HG03196 (cell line): Measurements from ENCODE around the gene SRSF1.
"Not testable (repeated sequence)": the region's sequence is repeated elsewhere in the genome, so short reads cannot be mapped to it uniquely, and the experiment has no call there.

Experiments
- ATAC-seq: cut with Tn5 transposase; IDR thresholded peaks from one replicate; pipeline ENCODE4 v1.9.1; 2021; ENCODE audit not compliant: unreplicated experiment

Gene SRSF1, protein sequence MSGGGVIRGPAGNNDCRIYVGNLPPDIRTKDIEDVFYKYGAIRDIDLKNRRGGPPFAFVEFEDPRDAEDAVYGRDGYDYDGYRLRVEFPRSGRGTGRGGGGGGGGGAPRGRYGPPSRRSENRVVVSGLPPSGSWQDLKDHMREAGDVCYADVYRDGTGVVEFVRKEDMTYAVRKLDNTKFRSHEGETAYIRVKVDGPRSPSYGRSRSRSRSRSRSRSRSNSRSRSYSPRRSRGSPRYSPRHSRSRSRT

DNA sequence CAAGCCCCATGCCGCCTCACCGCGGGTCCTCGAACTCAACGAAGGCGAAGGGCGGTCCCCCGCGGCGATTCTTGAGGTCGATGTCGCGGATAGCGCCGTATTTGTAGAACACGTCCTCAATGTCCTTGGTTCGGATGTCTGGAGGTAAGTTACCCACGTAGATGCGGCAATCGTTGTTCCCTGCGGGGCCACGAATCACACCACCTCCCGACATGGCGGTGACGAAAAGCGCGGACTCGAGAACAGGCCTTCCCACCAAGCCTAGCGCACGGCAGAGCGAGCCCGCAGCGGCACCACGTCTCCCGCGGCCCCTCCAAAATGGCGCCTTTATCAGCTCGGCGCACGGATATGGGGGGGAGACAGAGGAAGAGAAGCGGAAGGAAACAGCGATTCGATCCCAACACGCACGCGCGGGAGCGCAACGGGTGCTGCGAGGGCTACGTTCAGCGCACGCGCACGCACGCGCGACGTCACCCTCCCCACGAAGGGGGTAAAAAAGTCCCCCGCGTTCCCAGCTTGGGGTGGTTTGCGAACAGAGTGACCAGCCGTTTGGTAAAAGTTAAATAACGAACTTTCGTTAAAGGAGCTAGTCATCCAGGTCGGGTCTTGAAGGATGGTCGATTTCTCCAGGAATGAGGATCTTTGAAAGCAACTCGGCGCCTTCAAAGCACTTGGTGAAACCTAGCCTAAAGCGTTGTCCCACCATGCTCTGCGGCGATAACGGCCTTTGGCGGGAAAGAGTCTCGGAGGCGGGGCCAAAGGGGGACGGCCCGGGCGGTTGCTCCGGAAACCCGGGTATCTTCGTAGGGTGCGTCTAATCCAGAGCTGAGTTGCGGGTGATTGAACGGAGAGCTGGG, at the start of gene SRSF1:
Gene SRSF1 (minus strand): TSS at position 323 of the 857 bp plus-strand sequence. CDS start 109 bp downstream, at position 214.
- ATAC-seq: peak; percentile 91

DNA sequence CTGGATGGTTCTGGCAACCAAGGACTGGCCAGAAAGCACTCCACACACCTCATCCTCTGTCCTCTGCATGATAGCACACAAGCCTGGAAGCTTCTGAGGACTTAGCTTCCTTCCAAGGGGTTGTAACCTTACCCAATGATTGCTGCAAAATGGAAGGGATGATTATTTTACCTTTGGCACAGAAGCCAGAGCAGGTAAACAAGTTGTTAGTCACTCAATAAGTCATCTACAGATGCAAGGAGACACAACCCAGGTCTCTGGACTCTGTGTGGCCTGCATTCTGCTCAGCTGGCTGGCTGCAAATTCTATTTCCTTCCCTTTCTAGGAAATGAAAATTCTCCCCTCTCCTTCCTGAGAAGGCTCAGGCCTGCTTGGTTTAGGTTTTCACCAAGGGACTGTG, 49.4 kb upstream of the SRSF1 start:
- ATAC-seq: no peak

DNA sequence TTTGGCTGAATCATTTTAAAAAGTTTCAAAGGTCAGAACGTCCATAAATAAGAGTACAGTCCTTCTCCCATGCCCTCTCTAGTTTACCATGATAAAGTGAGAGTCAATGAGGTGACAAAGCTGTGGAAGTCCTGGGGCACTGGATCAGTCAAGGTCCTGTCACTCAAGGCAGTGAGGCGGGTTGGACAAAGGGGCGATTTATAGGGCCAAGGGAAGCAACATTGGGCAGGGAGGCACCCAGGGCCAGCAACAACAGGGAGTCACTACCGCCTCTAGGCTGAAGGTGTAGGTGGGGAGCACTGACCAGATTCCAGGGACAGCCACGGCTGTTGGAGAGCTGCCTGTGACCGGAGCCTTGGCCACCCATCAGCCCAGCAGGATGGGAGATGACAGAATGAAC, 47.6 kb upstream of the SRSF1 start:
- no peak for ATAC-seq

DNA sequence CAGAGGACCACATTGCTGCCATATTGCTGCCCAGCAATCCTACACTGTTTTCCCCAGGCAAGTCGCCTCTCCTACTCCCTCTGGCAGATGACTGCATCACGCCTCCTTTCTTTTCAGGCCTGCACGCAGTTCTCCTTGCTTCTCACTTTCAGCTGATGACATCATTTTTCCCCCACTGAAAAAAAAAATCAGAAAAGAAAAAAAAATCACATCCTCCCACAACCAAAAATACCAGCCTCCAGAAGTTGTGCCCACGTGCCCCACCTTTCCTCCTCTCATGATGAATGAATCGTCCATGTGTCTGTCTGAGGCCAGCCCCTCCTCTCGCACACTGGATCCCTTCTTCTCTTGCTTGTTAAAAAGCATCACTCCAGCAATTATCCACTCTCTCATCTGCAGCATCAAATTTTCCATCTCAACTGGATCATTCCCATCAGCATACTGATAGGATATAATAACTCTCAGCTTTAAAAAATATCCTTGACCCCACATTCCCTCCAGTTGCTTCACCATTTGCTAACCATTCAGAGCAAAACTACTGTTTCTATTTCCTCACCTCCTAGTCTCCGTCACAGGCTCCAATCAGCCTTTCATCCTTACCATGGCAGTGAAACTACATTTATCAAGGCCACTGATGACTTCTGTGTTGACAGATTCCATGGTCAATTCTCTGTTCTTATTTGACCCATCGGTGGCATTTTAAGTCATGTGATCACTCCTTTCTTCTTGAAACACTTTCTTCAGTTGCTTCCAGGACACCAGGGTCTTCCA, 46.1 kb upstream of the SRSF1 start:
- no peak for ATAC-seq

DNA sequence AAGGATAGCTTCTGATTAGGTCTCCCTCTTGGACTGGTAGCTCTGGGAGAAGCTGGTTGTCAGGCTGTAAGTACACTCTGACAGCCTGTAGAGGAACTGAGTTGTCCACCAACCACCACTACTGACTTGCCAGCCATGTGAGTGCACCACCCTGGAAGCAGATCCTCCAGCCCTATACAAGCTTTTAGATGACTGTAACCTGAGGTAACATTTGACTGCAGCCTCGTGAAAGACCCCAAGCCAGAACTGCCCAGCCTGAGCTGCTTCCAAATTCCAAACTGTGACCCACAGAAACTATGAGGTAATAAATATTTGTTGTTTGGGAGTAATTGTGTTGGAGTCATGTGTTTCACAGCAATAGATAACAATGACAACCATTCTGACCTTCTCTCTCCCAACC, 45.4 kb upstream of the SRSF1 start:
- ATAC-seq: no peak

DNA sequence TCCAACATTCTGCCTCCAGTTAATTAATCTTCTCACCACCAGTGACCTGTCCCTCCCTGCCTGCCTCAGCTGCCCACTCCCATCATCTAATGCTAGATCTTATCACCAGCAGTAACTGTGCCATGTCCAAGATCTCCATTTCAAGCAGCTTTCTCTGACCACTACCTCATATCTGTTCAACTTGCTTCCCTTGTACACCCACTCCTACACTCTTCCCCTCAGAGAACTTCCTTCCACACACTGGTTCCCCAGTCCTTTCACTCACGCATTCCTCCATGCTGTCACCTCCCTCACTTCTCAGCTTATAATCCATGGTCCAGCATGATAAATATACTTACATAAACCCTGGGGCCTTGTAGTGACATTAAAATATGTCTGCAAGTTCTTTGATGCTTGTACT, 44.4 kb upstream of the SRSF1 start:
- ATAC-seq: no peak

DNA sequence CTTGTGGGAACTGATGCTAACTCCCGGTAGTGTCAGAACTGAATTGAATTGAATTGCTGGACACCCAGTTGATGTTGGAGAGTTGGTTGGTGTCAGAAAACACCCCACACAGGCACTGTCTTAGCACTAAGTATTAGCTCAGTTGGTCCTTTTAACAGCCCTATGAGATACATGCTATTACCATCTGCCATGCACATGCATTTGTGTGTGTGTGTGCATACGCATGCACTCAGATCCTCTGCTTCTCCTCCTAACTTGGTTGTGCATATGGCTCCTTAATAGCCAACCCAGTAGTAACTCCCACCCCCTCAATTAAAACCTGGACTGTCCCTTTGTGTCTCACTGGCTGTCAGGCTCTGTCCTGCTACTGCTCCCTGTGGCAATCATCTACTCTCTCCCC, 43.9 kb upstream of the SRSF1 start:
- no peak for ATAC-seq

DNA sequence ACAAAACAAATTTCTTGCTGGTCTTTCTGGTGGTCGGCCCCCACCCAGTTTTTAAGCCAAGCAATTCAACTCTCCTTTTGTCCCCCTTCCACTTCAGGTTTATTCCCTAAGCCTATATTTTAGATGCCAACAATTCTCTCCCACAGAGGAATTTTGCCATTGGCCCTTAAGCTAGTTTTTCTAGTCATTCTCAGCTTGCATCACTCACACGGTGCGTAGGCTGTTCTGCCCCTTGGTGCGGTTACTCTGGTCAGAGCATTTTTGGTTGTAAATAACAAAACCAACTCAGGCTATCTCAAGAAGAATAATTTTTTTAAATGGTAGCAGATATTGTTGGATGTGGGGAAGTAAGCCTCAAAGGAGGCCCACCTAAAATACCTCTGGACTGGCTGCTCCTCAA, 42.5 kb upstream of the SRSF1 start:
- no peak for ATAC-seq

DNA sequence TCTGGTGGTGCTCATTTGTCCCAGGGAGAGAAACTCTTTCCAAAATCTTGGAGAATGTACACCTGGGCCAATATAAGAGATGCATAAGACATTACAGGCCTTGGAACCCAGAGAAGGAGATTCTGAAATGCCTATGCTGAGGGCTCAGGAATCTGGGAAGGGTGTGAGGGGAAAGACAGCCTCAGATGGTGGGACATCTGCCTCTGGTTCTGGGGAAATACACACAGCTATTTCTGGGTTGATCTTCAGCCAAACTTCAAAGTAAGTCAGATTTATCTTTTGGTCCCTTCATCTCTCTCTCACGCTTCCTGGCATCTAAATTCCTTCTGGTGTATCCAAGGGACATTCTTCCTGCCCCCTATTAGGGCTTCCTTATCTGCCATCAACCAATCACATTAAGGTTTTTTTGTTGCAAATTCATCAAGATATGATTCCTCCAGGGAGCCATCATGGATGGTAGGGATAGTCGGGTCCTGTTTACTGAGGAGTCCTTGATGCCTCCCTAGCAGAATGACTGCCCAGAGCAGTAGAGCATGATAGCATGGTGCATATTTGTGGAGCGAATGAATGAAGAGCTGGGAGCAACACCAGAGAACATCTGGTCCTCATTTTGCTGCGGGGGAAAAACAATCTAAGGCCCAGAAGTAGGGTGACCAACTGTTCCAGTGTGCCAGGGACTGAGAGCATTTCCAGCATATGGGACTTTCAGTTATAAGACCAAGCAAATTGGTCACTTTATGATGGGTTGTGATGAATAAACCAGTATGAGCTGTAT, 40.5 kb upstream of the SRSF1 start:
- no peak for ATAC-seq

DNA sequence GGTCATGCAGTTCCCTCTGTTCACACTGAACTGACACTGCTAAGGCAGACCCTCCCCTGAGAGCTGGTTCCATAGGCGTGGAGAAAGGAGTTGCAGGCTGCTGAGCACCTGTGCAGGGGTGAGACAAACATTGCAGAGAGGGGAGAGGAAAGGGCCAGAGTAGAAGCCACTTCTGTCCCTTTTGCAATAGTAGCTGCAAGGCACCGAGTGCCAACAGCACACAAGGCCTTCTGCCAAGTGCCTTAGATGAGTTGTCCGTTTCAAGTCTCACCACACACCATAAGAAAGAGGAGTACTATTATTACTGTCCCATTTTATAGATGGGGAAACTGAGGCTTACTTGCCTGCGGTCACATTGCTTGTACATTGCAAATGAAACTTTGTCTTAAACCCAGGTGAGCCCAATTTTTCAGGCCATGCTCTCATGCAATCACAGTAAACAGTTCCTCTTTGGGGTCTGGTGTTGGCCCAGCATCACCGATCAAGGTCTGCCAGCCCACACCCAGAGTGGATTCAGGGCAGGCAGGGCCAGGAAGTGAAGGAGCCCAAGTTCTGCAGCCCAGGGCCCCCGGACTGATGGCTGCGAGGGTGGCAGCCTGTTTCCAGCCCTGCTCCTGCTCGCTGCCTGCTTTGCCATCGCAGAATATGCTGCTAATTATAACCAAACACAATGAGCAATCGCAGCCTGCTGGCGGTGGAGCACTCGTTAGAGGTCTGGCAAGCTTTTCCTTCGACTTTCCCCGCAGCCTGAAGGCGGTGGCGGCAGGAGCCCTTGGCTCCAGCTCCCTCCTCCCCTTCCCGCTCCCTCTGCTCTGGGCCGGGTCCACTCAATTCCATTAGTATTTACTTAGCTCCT, 39.4 kb upstream of the SRSF1 start:
- ATAC-seq: no peak

DNA sequence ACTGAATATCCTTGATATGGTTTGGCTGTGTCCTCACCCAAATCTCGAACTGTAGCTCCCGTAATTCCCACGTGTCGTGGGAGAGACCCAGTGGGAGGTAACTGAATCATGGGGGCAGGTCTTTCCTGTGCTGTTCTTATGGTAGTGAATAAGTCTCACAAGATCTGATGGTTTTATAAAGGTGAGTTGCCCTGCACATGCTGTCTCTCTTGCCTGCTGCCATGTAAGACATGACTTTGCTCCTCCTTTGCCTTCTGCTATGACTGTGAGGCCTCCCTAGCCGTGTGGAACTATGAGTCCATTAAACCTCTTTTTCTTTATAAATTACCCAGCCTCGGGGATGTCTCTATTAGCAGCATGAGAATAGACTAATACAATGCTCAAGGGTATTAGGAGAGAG, 37.2 kb upstream of the SRSF1 start:
- not testable (repeated sequence) for ATAC-seq

DNA sequence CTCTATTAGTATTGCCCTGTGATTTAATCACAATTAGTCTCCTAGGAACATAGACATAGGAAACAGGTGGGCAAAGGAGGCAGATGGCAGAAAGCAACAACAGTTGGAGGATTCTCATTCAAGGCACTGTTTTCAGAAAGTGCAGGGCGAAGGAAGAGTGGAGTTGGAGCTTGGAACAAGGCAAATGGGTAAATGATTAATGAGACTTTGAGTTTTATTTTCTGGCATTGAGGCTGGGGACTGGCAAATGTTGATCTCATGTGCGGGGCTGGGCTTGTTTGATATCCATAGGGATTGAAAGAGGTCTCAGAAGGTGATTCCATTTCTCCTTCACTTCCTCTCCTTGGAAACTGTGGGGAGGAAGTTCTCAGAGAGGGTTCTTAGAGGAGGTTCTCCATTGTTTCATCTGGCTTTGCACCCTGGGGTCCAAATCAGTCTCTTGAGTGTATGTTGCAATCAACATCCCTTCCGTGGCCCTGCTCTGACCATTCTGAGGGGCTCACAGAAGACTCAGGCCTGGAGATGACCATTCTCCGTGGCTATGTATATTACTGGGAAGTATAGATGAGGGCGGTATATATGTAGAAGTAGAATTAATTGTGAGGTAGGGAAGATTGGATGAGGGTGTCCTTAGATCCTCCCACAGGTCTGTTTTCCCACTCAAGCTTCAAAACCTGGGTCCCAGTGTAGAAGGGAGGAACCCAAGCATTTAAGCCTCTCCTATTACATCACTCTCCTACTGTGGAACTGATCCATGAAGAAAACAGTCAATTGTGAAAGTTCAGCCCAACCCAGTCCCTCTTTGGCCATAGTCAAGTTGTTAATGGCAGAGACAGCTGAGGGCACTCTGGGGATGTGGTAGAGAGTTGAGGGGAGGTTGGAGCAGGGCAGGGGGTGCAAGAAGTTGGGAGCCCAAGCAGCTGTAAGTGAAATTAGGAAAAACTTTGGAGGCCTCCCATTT, 36.5 kb upstream of the SRSF1 start:
- ATAC-seq: no peak

DNA sequence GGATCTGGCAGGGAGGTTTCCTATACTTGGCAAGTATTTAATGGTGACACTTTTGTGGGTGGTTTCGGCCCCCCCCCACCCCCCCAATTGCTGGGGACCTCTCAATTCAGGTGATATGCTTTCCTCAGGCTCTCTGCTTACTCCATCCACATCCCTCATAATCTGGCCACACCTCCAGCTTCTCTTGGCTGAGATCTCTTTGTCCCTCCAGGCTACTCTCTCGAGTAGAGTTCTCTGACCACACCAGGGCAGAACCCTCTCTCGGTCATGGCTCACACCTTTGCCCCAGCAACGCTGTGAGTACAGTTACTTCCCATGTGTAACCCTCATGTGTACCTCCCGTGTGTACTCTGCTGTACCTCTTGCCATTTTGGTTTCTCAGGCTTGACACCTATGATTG, 34.1 kb upstream of the SRSF1 start:
- no peak for ATAC-seq

DNA sequence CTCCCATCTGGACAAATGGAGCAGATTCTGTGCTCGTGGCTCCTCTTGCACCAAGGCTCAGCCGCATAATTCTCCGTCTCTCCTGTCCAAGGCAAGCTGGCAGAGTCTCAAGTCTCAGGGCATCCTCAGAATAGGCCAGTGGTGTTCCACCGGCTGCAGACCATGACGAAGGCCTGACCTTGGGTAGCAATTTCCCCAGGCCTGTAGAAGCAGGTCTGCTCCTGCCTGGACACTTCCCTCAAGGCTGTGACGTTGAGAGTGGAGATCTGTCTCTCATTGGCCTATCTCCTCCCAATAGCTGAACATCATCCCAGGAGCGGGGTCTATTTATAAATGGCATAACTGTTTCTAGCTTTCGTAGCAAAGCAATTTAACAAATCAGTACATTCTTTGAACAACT, 33.3 kb upstream of the SRSF1 start:
- ATAC-seq: no peak

DNA sequence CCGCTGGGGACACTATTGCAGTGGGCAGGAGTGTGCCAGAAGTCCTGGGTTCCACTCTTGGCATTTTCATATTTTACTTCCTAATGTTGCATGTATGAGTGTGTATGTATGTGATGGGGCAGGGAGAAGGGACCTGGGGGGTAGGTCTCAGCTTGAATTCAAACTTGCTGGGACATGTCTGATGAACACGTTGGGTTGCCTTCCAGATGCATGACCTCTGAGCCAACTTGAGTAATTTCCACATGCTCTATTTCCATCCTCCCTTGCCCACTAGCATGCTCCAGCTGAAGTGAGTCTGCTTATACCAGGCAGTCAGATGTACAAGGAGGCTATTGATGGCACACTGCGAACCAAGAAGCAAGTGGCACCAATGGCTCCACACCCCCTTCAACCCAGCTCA, 32.9 kb upstream of the SRSF1 start:
- ATAC-seq: no peak

DNA sequence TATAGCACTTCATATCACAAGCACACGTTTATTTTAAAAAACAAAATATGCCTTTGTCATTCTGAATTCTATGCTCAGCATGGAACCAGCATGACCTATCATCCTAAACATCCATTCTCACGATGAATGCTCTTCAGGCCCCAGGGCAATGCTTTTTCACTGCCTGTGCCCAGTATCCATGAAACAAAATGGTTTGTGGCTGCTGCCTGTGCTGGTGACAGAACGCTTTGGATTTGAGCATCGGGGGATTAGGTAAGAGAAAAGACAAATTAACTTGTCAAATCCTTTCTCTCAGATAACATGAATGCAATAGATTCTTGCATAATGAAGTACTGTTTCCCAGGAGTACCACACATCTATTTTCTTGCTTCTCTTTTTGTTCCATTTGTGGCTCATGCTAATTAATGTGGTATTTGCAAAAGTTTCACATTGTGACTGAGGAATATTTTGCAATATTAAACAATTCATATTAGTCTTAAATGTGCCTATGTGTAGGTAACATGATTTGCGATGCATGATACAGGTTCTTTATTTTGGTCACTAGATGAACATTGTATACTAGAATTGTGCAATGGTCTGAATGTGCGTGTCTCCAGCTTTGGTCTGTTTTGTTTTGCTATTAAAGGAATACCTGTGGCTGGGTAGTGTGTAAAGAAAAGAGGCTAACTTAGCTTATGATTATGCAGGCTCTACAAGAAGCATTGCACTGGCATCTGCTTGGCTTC, 25.8 kb upstream of the SRSF1 start:
- no peak for ATAC-seq

DNA sequence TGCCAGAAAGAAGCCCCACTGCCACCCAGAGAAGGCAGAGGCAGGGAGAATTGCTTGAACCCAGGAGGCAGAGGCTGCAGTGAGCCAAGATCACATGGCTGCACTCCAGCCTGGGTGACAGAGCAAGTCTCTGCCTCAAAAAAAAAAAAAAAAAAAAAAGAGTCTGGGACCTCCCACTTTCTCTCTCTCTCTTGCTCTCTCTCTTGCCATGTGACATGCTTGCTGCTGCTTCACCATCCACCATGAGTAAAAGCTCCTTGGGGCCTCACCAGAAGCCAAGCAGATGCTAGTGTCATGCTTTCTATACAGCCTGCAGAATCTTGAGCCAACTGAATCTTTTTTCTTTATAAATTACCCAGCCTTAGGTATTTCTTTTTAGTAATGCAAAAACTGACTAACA, 21.5 kb upstream of the SRSF1 start:
- ATAC-seq: no peak

DNA sequence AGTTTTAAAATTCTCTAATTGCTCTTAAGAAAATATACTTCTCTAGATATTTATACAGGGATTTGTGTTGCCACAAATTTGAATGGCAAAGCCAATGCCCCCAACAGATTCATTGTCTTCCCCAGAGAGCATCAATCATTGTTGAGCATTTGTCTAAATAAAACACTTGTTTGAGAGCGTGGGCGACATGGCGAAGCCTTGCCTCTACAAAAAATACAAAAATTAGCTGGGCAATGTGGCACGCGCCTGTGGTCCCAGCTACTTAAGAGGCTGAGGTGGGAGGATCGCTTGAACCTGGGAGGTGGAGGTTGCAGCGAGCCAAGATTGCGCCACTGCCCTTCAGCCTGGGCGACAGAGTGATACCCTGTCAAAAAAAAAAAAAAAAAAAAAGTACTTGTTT, 13.4 kb upstream of the SRSF1 start:
- ATAC-seq: no peak
